DOHH2 (cell line): ENCODE results near the gene PDE10A.

ENCODE experiments used
- CTCF ChIP-seq: fragments of 200-600 bp; sonication (generic); IDR thresholded peaks from one replicate; pipeline ENCODE4 v1.5.1; 2014; ENCODE audit warnings: antibody characterized with exemption, mild to moderate bottlenecking, low read depth, low read length; ENCODE audit not compliant: poor library complexity, severe bottlenecking
- EZH2phosphoT487 ChIP-seq: fragments of 200-600 bp; sonication (generic); IDR thresholded peaks from 2 replicates; pipeline ENCODE4 v1.6.1; 2017; ENCODE audit warnings: borderline replicate concordance, mild to moderate bottlenecking, antibody characterized with exemption, low read length, moderate library complexity, mixed read lengths

DNA sequence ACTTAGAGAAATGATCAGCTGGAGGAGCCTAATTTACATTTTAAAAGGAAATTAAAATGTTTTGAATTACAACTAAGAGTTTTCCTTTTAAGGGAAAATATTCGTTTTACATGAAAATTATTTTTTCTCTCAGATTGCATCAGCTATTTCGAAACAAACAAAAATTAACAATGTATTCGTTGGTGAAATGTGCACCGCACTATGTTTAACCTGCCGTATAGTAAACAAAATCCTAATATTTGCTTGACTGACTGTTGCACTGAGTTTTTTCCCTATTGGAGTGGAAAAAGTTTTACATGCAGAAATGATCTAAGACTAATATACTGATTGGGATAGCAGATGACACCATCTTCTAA is 5.7 kb downstream of the PDE10A start:
- no peak for TF ChIP-seq EZH2phosphoT487
- TF ChIP-seq CTCF: no peak
